GM19324 (cell line): ENCODE results near the gene SLC38A9.
"Not testable (repeated sequence)": the region's sequence is repeated elsewhere in the genome, so short reads cannot be mapped to it uniquely, and the experiment has no call there.

Source experiments
- ATAC-seq: cut with Tn5 transposase; IDR thresholded peaks from one replicate; pipeline ENCODE4 v1.9.1; 2021; ENCODE audit warnings: mild to moderate bottlenecking, moderate library complexity; ENCODE audit not compliant: unreplicated experiment, low FRiP score

Gene SLC38A9

GRCh38 chr5:55620766-55621160, 91.4 kb downstream of the SLC38A9 start:
- no peak for ATAC-seq

- no peak for ATAC-seq
These were observed 91.9 kb downstream of the SLC38A9 start for GRCh38 chr5:55620009-55620765.

- ATAC-seq: no peak
These were observed 93.8 kb downstream of the SLC38A9 start for GRCh38 chr5:55618318-55618717.

- no peak for ATAC-seq
These were observed 98.8 kb downstream of the SLC38A9 start for GRCh38 chr5:55613112-55613868.

- no peak for ATAC-seq
These were observed 101.6 kb downstream of the SLC38A9 start for GRCh38 chr5:55610542-55610941.

GRCh38 chr5:55609413-55609812, 102.7 kb downstream of the SLC38A9 start:
- ATAC-seq: no peak

GRCh38 chr5:55608595-55609349, 103.4 kb downstream of the SLC38A9 start:
- no peak for ATAC-seq

GRCh38 chr5:55607309-55607708, 104.8 kb downstream of the SLC38A9 start:
- not testable (repeated sequence) for ATAC-seq

GRCh38 chr5:55604611-55605067, 107.5 kb downstream of the SLC38A9 start:
- no peak for ATAC-seq

GRCh38 chr5:55603922-55604321, 108.2 kb downstream of the SLC38A9 start:
- no peak for ATAC-seq

- no peak for ATAC-seq
These were observed 110.5 kb downstream of the SLC38A9 start for GRCh38 chr5:55601628-55602027.

- ATAC-seq: no peak
These were observed 110.9 kb downstream of the SLC38A9 start for GRCh38 chr5:55601204-55601618.

- no peak for ATAC-seq
These were observed 111.5 kb downstream of the SLC38A9 start for GRCh38 chr5:55600497-55601203.

- no peak for ATAC-seq
These were observed 112.0 kb downstream of the SLC38A9 start for GRCh38 chr5:55600086-55600485.

- ATAC-seq: no peak
These were observed 112.7 kb downstream of the SLC38A9 start for GRCh38 chr5:55599148-55600050.

- ATAC-seq: no peak
These were observed 114.8 kb downstream of the SLC38A9 start for GRCh38 chr5:55597014-55597981.

- no peak for ATAC-seq
These were observed 117.5 kb downstream of the SLC38A9 start for GRCh38 chr5:55594671-55595070.

- ATAC-seq: no peak
These were observed 119.0 kb downstream of the SLC38A9 start for GRCh38 chr5:55593115-55593472.
